Amniotic epithelial cell (primary cell): ENCODE data around the gene TXNDC2.

ENCODE experiments used
- DNase-seq: peaks from one replicate; pipeline ENCODE4 v3.0.0-alpha.2; 2010; ENCODE audit warnings: low read depth

Gene TXNDC2

DNA sequence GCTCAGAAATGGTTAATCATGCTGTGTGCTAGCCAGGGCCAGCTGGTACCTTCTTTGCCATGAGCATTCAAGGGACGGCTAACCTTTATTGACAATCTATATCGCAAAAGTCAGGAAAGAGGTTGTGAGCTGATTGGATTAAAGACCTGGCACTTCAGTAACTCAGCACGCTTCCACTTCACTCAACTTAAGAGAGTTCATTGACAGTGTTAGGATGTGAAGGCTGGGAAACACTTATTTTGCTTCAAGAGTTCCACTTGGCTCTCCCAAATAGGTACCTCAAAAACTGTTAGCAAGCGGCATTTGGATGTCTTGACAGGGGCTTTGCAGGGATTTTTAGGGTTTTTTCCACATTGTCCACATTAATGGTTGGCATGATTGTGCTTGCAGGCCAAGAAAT, 25.1 kb upstream of the TXNDC2 start:
- DNase-seq = no peak

DNA sequence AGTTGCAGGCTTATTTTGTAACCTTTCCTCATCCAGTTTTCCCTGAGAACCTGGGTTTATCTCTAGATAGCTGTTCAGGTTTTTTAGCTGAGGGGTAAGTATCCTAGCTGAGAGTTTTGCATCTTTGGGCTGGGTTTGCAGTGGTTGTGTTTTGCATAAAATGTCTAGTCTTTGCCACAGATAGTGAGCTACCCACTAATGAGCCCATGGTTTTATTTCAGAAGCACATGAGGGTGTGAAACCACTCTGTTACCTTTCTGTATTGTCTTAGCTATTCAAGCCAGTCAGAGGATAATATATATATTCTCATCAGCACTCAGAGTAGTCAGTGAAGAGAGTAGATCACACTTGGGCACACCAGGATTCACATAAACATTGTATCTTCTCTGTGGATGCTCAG, 24.6 kb upstream of the TXNDC2 start:
- DNase-seq = no peak

GRCh38 chr18:9861933-9862332, 23.8 kb upstream of the TXNDC2 start:
- no peak for DNase-seq

DNA sequence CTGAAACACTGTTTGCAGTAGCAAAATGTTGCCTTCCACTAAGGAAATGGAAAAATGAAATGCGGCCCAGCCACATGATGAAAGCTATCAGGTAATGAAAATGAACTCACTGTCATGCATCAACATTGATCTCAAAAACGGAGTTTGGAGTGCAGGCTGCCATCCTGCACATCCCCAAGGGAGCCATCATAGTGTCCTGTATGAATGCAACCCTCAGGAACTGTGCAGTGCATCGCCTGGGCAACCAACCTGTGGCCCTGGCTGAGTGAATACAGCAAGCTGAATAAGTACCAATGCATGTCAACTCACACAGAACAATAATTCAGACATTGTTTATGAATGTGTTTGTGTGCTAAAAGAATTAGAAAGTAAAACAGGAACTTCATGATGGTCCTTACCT, 23.1 kb upstream of the TXNDC2 start:
- no peak for DNase-seq

GRCh38 chr18:9863282-9863681, 22.5 kb upstream of the TXNDC2 start:
- DNase-seq = no peak

GRCh38 chr18:9865764-9866490, 19.8 kb upstream of the TXNDC2 start:
- DNase-seq = no peak

DNA sequence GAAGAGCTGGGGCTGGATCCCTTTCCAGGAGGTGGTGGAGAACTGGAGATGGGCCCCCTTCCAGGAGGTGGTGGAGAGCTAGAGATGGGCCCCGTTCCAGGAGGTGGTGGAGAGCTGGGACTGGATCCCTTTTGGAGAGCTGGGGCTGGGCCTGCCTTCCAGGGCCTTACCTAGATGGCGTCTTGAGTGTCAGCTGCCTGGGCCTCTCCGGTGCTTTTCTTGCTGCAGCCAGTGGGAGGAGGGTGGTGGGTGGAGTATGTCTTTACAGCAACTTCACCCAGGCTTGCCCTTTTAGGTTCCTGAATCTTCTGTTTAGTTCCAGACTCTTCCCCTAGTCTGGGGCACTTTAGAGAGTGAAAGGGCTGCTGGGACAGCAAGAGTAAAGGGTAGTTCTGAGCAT, 19.1 kb upstream of the TXNDC2 start:
- DNase-seq = no peak

GRCh38 chr18:9867071-9867594, 18.6 kb upstream of the TXNDC2 start:
- DNase-seq = peak; percentile 60

DNA sequence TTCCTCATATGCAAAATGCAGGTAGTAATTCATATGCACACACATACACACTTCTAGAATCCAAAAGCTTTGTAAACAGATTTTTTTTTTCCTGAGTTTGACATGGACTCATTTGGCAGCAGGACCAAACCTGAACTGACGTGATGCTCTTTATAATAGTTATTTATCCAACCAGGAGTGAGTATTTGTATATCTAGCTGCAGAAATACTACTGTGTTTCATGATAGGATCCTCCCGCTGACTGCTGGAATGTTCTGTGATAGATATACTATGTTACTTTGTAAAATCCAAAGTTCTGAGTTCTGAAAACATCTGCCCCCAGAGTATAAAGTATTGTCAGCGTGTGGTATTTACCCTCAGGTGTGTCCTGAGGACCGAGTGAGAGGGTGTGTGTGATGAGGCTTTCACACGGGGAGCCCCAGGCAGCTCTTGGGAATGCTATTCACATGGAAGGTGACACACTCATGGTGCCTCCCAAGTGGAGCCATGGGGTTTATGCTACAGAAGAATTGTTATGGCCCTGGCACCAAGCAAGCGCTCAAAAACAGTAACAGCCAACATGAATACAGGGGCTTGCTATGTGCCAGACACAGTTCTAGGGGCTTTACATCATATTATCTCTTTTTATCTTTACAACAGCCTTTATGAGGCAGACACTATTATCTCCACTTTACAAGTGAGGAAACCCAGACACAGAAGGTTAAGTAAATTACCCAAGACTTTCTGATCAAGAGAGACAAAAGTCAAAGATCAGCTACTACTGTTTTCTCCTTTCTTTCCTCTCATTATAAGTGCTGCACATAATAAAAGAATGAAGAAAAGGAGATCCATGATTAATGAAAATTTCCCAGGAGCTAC, 16.7 kb upstream of the TXNDC2 start:
- peak; percentile 86 for DNase-seq

- peak; percentile 97 for DNase-seq
Measured at GRCh38 chr18:9869715-9870430, 15.9 kb upstream of the TXNDC2 start.

- no peak for DNase-seq
Measured at GRCh38 chr18:9870431-9871008, 15.3 kb upstream of the TXNDC2 start.

DNA sequence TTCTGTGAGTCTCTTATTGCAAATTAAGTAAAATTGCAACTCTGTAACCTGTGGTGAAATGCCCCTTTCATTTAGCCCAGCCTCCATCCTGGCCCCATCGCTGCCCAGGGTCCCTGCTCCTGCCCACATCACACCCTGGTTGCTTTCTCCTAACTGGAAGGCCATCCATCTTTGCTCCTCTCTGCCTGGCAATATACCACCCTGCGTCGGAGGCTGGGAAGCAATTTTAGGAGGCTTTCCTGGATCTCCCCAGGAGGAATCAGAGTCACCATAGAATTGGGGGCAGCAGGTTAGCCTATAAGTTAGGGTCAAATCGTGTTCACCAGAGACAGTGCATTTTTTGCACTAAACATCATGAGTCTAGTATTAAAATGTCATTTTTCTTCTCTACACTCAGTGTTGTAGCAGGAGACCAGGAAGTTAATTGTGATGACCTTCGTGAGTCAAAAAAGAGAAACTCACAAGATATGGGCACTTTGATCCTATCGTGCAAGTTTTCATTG, 14.5 kb upstream of the TXNDC2 start:
- no peak for DNase-seq

DNA sequence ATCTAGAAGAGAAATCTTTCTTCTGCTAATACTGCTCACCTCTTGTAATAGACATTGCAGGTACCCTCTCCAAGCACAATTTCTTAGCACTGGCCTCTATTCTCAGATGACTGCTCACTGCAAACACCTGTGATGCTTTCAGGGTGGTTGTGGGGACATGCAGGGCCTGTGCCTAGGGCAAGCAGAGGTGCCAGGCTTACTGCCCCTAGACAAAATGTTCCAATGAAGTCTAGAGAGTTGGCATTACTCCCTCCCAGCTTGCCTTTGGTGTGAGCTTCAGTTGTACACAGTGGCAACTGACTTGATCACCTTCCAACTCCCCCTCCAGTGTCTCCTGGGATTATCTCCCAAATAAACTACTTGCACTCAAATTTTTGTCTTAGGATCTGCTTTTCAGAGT, 12.9 kb upstream of the TXNDC2 start:
- no peak for DNase-seq

DNA sequence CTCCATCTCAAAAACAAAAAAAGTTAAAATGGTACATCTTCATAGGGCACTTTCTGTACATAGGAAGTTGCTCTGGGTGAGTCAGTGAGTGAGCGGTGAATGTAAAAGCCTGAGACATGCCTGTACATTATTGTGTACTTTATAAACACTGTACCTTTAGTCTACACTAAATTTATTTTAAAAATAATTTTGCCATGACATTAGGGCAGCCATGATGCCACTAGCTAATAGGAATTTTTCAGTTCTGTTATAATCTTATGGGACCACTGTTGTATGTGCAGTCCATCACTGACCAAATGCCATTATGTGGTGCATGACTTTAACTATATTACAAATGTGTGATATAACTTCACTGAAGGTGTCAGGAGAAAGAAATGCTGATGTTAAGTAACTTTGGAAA, 11.0 kb upstream of the TXNDC2 start:
- no peak for DNase-seq

DNA sequence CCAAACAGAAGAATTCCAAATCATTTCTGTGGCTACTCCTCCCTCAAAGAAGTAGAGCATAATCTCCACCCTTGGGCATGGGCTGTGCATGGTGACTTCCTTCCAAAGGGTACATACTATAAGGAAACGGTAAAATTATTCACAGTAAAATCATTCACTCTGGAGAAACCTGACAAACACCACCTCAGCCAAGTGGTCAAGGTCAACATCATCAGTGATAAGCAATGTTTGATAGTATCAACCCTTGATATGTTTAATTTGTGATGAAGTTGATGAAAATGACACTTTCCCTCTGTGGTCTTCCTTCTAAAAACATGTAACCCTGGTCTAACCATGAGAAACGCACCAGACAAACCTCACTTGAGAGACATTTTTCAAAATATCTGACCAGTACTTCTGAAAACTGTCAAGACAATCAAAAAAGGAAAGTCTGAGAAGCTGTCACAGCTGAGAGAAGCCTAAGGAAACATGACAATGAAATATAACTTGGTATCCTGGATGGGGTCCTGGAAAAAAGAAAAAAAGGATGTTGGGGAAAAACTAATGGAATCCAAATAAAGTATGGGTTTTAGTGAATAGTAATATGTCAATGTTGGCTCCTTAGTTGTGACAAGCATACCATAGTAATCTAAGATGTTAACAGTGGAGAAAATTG, 9.4 kb upstream of the TXNDC2 start:
- no peak for DNase-seq

GRCh38 chr18:9876867-9877654, 8.7 kb upstream of the TXNDC2 start:
- peak; percentile 100 for DNase-seq

DNA sequence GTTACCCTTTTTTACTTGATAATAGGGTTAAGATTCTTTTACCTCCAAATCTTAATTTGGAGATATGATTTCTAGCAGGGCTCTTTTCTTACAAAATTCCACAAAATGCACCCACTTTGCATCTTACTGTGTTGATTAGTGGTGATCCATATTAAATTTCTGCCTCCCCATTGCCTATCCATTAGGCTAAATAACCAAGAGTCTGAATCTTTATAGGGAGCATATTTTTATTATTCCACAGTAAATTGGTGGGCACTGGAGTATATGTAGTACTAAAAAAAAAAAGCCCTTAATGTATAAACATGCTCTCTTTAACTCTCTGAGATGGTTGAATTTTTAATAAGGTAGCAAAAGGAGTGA, 8.1 kb upstream of the TXNDC2 start:
- DNase-seq = no peak

DNA sequence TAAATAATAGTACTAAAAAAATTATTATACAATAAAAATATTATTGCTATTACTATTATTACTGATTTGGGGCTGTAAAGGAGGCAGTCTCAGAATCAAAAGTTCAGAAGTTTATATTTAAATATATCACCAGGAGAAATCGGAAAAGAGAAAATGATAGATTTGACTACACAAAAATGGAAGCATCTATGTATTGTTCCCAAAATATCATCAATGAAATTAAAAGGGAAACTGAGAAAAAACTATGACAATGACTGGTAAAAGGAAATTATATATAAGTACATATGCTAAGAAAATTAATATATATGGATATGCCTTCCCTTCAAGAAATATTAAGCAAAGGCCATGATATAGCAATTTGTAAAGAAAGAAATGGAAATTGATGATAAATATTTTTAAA, 7.7 kb upstream of the TXNDC2 start:
- DNase-seq = no peak

- DNase-seq = no peak
Measured at GRCh38 chr18:9878783-9879242, 7.0 kb upstream of the TXNDC2 start.

DNA sequence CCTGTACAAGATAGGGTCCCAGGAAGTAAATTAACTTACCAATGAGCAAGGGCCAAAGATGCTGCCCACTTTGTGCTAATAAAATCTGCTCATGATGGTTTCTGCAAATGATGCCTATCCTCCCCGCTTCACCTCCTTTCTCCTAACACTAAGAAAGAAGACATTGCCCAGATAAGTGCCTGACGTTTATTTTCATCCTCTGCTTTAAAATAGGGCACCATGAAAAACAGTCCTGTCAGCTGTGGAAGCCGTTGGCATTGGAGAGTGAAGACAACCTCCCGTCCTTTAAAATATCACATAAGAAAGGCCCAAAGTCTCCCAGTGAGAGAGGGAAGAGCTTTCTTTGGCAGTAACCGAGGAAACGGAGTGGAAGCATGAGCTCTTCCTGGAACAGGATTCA, 1.7 kb upstream of the TXNDC2 start:
- no peak for DNase-seq
